Fibroblast of the aortic adventitia (primary cell): Measurements from ENCODE around the gene NDC1. TPM values are rescaled to one million over a fixed set of nuclear protein-coding genes. Genes with fewer than 3 reads are reported as not detected.

Source experiments
- DNase-seq: peaks from one replicate; pipeline ENCODE4 v3.0.0-alpha.2; 2010; ENCODE audit warnings: low read depth
- H3K4me3 ChIP-seq: 2 replicates; pipeline ENCODE4 v1.5.1; 2011; ENCODE audit warnings: low read depth, mild to moderate bottlenecking, control low read depth, low read length, moderate library complexity
- CTCF ChIP-seq: IDR thresholded peaks from 2 replicates; pipeline ENCODE4 v1.5.1; 2011; ENCODE audit warnings: mild to moderate bottlenecking, low read length, control low read depth, inconsistent platforms; ENCODE audit not compliant: insufficient read depth
- total RNA-seq: library from RNA; depleted of rRNA; stranded (reverse); fragments of >200 nt; gene quantifications from 2 replicates; pipeline ENCODE4 v1.2.3, GENCODE V29; 2012; ENCODE audit warnings: low replicate concordance

Gene NDC1
- total RNA-seq, 1 donor: 35.2 TPM

GRCh38 chr1:53728196-53728595, 109.9 kb downstream of the NDC1 start:
- no peak for TF ChIP-seq CTCF
- DNase-seq: no peak
- H3K4me3 ChIP-seq: no peak overlapping the region

- DNase-seq: no peak
- no peak overlapping the region for H3K4me3 ChIP-seq
- no peak for TF ChIP-seq CTCF
Observed at GRCh38 chr1:53727461-53728092, 110.5 kb downstream of the NDC1 start.

GRCh38 chr1:53726009-53726600, 112.0 kb downstream of the NDC1 start:
- DNase-seq: no peak
- no peak for TF ChIP-seq CTCF
- no peak overlapping the region for H3K4me3 ChIP-seq

GRCh38 chr1:53725238-53725689, 112.8 kb downstream of the NDC1 start:
- DNase-seq: peak; percentile 61
- no peak overlapping the region for H3K4me3 ChIP-seq
- TF ChIP-seq CTCF: peak; percentile 34

- H3K4me3 ChIP-seq: no peak overlapping the region
- TF ChIP-seq CTCF: no peak
- DNase-seq: peak; percentile 57
Observed at GRCh38 chr1:53722025-53722424, 116.1 kb downstream of the NDC1 start.

GRCh38 chr1:53721088-53721487, 117.0 kb downstream of the NDC1 start:
- H3K4me3 ChIP-seq: no peak overlapping the region
- TF ChIP-seq CTCF: no peak
- no peak for DNase-seq
